ENCODE measurements around the gene SETD9. TPM values are rescaled to one million over a fixed set of nuclear protein-coding genes. Genes with fewer than 3 reads are reported as not detected.

The SETD9 gene
- total and polyA plus RNA-seq, 4 donors: 3.1 to 10.1 (median 6.1) TPM

DNA sequence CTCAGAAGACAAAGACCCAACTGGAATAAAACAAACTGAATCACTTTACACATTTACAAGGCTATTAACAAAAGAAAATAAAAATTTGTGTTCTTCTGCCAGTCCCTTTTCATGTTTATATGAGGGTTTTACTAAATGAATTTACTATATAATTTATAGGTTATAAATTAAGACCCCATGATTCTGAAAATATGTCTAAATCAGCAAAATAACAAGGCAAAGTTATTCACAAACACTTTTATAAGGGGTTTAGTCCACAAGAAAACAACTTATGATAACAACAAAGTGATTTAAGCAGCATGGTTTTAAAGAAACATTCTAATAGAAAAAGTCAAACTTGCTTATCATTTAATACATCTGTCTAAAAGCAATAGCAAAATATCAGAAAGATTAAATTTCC is 37.7 kb downstream of the SETD9 start:
- Histone ChIP-seq H3K9ac (ENCODE audit: low read depth in 1 of 2, low read length in 2 of 2) (no peak overlapping the region), H3K4me1 (ENCODE audit: control insufficient read depth in 4 of 4, insufficient read depth in 4 of 4, low read length in 3 of 4) (peaks cover 3 to 14% (median 7%) of the 10 kb centered on the region in 4 donors), H3K9me3 (ENCODE audit: control insufficient read depth in 4 of 4, low read length in 3 of 4) (no peaks in the 10 kb centered on the region), H3K27me3 (ENCODE audit: control insufficient read depth in 4 of 4, insufficient read depth in 4 of 4, low read length in 3 of 4) (no peaks in the 10 kb centered on the region), H3K27ac (ENCODE audit: low read depth in 1 of 2, low read length in 2 of 2) (no peak overlapping the region), H3K4me3 (ENCODE audit: low read depth in 1 of 3, low read length in 3 of 3) (no peak overlapping the region), H3K36me3 (ENCODE audit: control insufficient read depth in 4 of 4, insufficient read depth in 3 of 4, low read depth in 1 of 4, low read length in 3 of 4) (peaks cover 5 to 29% (median 15%) of the 10 kb centered on the region in 4 donors)
- TF ChIP-seq SP1 (IDR thresholded peaks at IDR 0.05): no peak
- TF ChIP-seq FOXA2 (IDR thresholded peaks at IDR 0.05): no peak
- DNase-seq (ENCODE audit: low spot score): no peak

DNA sequence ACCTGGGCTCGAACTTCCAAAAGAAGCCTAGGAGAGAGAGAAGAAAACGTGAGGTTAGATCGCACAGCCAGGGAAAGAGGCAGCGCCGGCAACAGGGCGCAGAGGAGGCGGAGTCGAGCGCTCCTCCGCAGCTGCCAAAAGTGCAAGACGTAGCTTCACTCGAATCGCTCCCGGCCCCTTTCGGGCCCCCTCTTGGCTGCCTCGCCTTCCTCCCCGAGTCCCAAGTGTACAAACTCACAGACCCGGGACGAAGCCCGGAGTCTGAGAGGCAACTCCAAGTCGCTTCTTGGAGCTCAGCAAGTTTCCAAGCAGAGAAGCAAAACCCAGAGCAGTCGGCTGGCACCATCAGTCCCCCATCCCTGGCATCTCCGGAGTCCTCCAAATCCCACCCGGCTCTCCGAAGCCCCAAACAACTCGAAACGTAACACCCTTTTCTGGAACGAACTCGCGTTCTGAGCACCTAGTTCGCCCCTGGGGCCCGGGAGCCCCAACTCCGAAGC is 41.3 kb downstream of the SETD9 start:
- no peaks in the 10 kb centered on the region for H3K27me3 ChIP-seq (ENCODE audit: control insufficient read depth in 4 of 4, insufficient read depth in 4 of 4, low read length in 3 of 4)
- H3K4me3 ChIP-seq (ENCODE audit: low read depth in 1 of 3, low read length in 3 of 3): peak overlapping the region; percentile 77 to 100 (median 88)
- DNase-seq (ENCODE audit: low spot score): peak; percentile 60
- TF ChIP-seq, protein P1, sequence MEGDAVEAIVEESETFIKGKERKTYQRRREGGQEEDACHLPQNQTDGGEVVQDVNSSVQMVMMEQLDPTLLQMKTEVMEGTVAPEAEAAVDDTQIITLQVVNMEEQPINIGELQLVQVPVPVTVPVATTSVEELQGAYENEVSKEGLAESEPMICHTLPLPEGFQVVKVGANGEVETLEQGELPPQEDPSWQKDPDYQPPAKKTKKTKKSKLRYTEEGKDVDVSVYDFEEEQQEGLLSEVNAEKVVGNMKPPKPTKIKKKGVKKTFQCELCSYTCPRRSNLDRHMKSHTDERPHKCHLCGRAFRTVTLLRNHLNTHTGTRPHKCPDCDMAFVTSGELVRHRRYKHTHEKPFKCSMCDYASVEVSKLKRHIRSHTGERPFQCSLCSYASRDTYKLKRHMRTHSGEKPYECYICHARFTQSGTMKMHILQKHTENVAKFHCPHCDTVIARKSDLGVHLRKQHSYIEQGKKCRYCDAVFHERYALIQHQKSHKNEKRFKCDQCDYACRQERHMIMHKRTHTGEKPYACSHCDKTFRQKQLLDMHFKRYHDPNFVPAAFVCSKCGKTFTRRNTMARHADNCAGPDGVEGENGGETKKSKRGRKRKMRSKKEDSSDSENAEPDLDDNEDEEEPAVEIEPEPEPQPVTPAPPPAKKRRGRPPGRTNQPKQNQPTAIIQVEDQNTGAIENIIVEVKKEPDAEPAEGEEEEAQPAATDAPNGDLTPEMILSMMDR (IDR thresholded peaks at IDR 0.05; ENCODE audit: low read depth, low read length, missing input control): no peak
- TF ChIP-seq RAD21 (IDR thresholded peaks at IDR 0.05) (peak; percentile 14 to 32), YY1 (IDR thresholded peaks at IDR 0.05) (peak; percentile 18)
- peaks cover 3 to 19% (median 9%) of the 10 kb centered on the region in 4 donors for H3K4me1 ChIP-seq (ENCODE audit: control insufficient read depth in 4 of 4, insufficient read depth in 4 of 4, low read length in 3 of 4)
- H3K9me3 ChIP-seq (ENCODE audit: control insufficient read depth in 4 of 4, low read length in 3 of 4): no peaks in the 10 kb centered on the region
- peak overlapping the region; percentile 56 to 64 for H3K9ac ChIP-seq (ENCODE audit: low read depth in 1 of 2, low read length in 2 of 2)
- WGBS: under 1% methylated on average over 33 of the region's 33 CpGs
- peaks cover 2 to 13% (median 4%) of the 10 kb centered on the region in 4 donors for H3K36me3 ChIP-seq (ENCODE audit: control insufficient read depth in 4 of 4, insufficient read depth in 3 of 4, low read depth in 1 of 4, low read length in 3 of 4)
- peak overlapping the region; percentile 50 to 64 for H3K27ac ChIP-seq (ENCODE audit: low read depth in 1 of 2, low read length in 2 of 2)

DNA sequence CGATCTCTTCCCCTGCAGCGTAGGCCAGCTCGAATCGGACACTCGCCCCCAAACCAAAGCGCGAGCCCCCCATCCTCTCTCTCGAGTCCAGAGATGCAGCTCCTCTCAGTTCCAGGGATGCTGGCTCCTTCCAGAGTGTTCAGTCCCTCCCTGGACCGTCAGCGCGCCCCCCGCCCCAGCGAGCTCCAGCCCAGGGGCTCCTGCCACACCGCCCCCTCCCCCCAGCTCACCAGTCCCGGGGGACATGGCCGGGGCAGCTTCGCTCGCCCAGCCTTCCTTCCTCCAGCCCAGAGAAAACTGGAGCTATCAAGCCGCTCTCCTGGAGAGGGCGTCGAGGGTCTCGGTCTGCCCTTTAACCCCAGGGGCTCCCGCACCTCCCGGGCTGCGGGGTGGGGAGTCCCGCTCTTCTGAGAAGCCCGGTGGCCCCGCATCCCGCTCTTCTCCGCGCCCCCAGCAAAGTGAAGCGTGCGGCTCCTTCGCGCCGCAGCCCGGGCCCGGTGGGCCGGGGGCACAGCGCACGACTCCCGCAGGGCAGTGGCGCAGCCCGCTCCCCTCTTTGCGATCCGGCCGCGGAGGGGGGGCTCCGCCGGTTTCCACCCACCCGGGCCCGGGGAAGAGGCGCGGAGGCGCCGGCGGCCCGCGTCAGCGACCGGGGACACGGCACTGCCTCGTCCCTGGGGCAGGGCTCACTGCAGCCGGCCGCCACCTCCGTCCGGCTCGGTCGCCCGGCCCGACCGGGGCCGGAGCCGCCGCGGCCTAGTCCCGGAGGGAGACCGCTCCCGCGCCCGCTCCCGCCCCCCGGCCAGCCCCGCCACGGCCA is 41.9 kb downstream of the SETD9 start:
- peak overlapping the region; percentile 50 to 64 for H3K27ac ChIP-seq (ENCODE audit: low read depth in 1 of 2, low read length in 2 of 2)
- under 1% methylated on average over 85 of the region's 85 CpGs for WGBS
- TF ChIP-seq FOXA2 (IDR thresholded peaks at IDR 0.05): no peak
- TF ChIP-seq SP1 (IDR thresholded peaks at IDR 0.05): no peak
- no peak for TF ChIP-seq RAD21 (IDR thresholded peaks at IDR 0.05)
- TF ChIP-seq, protein P1 (IDR thresholded peaks at IDR 0.05; ENCODE audit: low read depth, low read length, missing input control): no peak
- TF ChIP-seq, protein P2, sequence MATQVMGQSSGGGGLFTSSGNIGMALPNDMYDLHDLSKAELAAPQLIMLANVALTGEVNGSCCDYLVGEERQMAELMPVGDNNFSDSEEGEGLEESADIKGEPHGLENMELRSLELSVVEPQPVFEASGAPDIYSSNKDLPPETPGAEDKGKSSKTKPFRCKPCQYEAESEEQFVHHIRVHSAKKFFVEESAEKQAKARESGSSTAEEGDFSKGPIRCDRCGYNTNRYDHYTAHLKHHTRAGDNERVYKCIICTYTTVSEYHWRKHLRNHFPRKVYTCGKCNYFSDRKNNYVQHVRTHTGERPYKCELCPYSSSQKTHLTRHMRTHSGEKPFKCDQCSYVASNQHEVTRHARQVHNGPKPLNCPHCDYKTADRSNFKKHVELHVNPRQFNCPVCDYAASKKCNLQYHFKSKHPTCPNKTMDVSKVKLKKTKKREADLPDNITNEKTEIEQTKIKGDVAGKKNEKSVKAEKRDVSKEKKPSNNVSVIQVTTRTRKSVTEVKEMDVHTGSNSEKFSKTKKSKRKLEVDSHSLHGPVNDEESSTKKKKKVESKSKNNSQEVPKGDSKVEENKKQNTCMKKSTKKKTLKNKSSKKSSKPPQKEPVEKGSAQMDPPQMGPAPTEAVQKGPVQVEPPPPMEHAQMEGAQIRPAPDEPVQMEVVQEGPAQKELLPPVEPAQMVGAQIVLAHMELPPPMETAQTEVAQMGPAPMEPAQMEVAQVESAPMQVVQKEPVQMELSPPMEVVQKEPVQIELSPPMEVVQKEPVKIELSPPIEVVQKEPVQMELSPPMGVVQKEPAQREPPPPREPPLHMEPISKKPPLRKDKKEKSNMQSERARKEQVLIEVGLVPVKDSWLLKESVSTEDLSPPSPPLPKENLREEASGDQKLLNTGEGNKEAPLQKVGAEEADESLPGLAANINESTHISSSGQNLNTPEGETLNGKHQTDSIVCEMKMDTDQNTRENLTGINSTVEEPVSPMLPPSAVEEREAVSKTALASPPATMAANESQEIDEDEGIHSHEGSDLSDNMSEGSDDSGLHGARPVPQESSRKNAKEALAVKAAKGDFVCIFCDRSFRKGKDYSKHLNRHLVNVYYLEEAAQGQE (IDR thresholded peaks at IDR 0.05): no peak
- no peak for TF ChIP-seq YY1 (IDR thresholded peaks at IDR 0.05)
- no peak for TF ChIP-seq NR2F2 (IDR thresholded peaks at IDR 0.05)
- no peak for TF ChIP-seq JUND (IDR thresholded peaks at IDR 0.05)
- TF ChIP-seq, protein P3, sequence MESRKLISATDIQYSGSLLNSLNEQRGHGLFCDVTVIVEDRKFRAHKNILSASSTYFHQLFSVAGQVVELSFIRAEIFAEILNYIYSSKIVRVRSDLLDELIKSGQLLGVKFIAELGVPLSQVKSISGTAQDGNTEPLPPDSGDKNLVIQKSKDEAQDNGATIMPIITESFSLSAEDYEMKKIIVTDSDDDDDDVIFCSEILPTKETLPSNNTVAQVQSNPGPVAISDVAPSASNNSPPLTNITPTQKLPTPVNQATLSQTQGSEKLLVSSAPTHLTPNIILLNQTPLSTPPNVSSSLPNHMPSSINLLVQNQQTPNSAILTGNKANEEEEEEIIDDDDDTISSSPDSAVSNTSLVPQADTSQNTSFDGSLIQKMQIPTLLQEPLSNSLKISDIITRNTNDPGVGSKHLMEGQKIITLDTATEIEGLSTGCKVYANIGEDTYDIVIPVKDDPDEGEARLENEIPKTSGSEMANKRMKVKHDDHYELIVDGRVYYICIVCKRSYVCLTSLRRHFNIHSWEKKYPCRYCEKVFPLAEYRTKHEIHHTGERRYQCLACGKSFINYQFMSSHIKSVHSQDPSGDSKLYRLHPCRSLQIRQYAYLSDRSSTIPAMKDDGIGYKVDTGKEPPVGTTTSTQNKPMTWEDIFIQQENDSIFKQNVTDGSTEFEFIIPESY (IDR thresholded peaks at IDR 0.05): no peak
- TF ChIP-seq RXRA (IDR thresholded peaks at IDR 0.05): no peak
- TF ChIP-seq TAF1 (conservative IDR thresholded peaks at IDR 0.05): no peak
- no peak for TF ChIP-seq HNF4G (IDR thresholded peaks at IDR 0.05)
- TF ChIP-seq, protein P4, sequence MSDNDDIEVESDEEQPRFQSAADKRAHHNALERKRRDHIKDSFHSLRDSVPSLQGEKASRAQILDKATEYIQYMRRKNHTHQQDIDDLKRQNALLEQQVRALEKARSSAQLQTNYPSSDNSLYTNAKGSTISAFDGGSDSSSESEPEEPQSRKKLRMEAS (IDR thresholded peaks at IDR 0.05): no peak
- TF ChIP-seq HNF4A (conservative IDR thresholded peaks at IDR 0.05): no peak
- peak overlapping the region; percentile 56 to 64 for H3K9ac ChIP-seq (ENCODE audit: low read depth in 1 of 2, low read length in 2 of 2)
- H3K36me3 ChIP-seq (ENCODE audit: control insufficient read depth in 4 of 4, insufficient read depth in 3 of 4, low read depth in 1 of 4, low read length in 3 of 4): peaks cover 0 to 6% (median 3%) of the 10 kb centered on the region in 4 donors
- H3K9me3 ChIP-seq (ENCODE audit: control insufficient read depth in 4 of 4, low read length in 3 of 4): no peaks in the 10 kb centered on the region
- no peaks in the 10 kb centered on the region for H3K27me3 ChIP-seq (ENCODE audit: control insufficient read depth in 4 of 4, insufficient read depth in 4 of 4, low read length in 3 of 4)
- H3K4me1 ChIP-seq (ENCODE audit: control insufficient read depth in 4 of 4, insufficient read depth in 4 of 4, low read length in 3 of 4): peaks cover 3 to 19% (median 9%) of the 10 kb centered on the region in 4 donors
- peak; percentile 50 for DNase-seq (ENCODE audit: low spot score)
- peak overlapping the region; percentile 77 to 100 (median 88) for H3K4me3 ChIP-seq (ENCODE audit: low read depth in 1 of 3, low read length in 3 of 3)

Data from liver (tissue), 9 donors.